Measurements from ENCODE around the gene TMEM91. TPM values are rescaled to one million over a fixed set of nuclear protein-coding genes. Genes with fewer than 3 reads are reported as not detected.
"Not testable (repeated sequence)": the region's sequence is repeated elsewhere in the genome, so short reads cannot be mapped to it uniquely, and the experiment has no call there.

Gene TMEM91
- total and polyA plus RNA-seq, 5 donors from 2014 or later, result 2.0 to 12.4 (median 4.5) TPM

DNA sequence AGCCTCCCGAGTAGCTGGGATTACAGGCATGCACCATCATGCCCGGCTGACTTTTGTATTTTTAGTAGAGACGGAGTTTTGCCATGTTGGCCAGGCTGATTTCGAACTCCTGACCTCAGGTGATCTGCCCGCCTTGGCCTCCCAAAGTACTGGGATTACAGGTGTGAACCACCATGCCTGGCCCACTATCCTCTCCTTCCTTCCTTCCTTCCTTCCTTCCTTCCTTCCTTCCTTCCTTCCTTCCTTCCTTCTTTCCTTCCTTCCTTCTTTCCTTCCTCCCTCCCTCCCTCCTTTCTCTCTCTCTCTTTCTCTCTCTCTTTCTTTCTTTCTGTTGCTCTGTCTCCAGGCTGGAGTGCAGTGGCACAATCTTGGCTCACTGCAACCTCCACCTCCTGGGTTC, 5.2 kb upstream of the TMEM91 start:
- not testable (repeated sequence) for H3K27ac Mint-ChIP-seq; H3K27me3 ChIP-seq (ENCODE audit: control insufficient read depth, insufficient read depth, low read length); H3K4me1 Mint-ChIP-seq; H3K27me3 Mint-ChIP-seq; H3K9me3 ChIP-seq (ENCODE audit: control insufficient read depth in 2 of 2, low read length in 2 of 2); H3K4me1 ChIP-seq (ENCODE audit: control insufficient read depth, insufficient read depth, low read length, poor library complexity, severe bottlenecking); DNase-seq; H3K27ac ChIP-seq (ENCODE audit: insufficient read depth, low read length, poor library complexity, severe bottlenecking); H3K36me3 ChIP-seq (ENCODE audit: control insufficient read depth, insufficient read depth, low read length); H3K4me3 ChIP-seq (ENCODE audit: low read depth, low read length); H3K36me3 Mint-ChIP-seq; ATAC-seq (ENCODE audit: low read depth in 2 of 2); H3K9me3 Mint-ChIP-seq
- H3K4me3 Mint-ChIP-seq, result peak overlapping the region in 1 of 4 donors; percentile 81

DNA sequence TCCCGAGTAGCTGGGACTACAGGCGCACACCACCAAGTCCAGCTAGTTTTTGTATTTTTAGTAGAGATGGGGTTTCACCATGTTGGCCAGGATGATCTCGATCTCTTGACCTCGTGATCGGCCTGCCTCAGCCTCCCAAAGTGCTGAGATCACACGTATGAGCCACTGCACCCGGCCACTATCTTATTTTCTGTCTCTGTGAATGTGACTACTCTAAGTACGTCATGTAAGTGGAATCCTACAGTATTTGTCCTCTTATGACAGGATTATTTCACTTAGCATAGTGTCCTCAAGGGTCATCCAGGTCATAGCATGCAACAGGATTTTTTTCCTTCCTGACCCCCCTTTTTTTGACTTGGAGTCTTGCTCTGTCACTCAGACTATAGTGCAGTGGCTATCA, 4.8 kb upstream of the TMEM91 start:
- DNase-seq (no peak), ATAC-seq (ENCODE audit: low read depth in 2 of 2) (no peak)
- H3K4me1 Mint-ChIP-seq, result peaks cover 0 to 7% (median 4%) of the 10 kb centered on the region in 4 donors
- H3K4me3 Mint-ChIP-seq, result peak overlapping the region in 1 of 4 donors; percentile 81
- Histone ChIP-seq H3K4me3 (ENCODE audit: low read depth, low read length) (no peak overlapping the region), H3K27ac (ENCODE audit: insufficient read depth, low read length, poor library complexity, severe bottlenecking) (no peak overlapping the region), H3K9me3 (ENCODE audit: control insufficient read depth in 2 of 2, low read length in 2 of 2) (no peaks in the 10 kb centered on the region), H3K36me3 (ENCODE audit: control insufficient read depth, insufficient read depth, low read length) (no peaks in the 10 kb centered on the region), H3K4me1 (ENCODE audit: control insufficient read depth, insufficient read depth, low read length, poor library complexity, severe bottlenecking) (peaks cover 5% of the 10 kb centered on the region), H3K27me3 (ENCODE audit: control insufficient read depth, insufficient read depth, low read length) (no peaks in the 10 kb centered on the region)
- H3K27ac Mint-ChIP-seq, result no peak overlapping the region
- no peaks in the 10 kb centered on the region for H3K36me3 Mint-ChIP-seq
- H3K27me3 Mint-ChIP-seq, result no peaks in the 10 kb centered on the region
- no peaks in the 10 kb centered on the region for H3K9me3 Mint-ChIP-seq

GRCh38 chr19:41372501-41372900, 3.8 kb upstream of the TMEM91 start:
- Histone ChIP-seq H3K9me3 (ENCODE audit: control insufficient read depth in 2 of 2, low read length in 2 of 2) (no peaks in the 10 kb centered on the region), H3K36me3 (ENCODE audit: control insufficient read depth, insufficient read depth, low read length) (no peaks in the 10 kb centered on the region), H3K4me1 (ENCODE audit: control insufficient read depth, insufficient read depth, low read length, poor library complexity, severe bottlenecking) (peaks cover 13% of the 10 kb centered on the region), H3K27ac (ENCODE audit: insufficient read depth, low read length, poor library complexity, severe bottlenecking) (no peak overlapping the region), H3K4me3 (ENCODE audit: low read depth, low read length) (no peak overlapping the region), H3K27me3 (ENCODE audit: control insufficient read depth, insufficient read depth, low read length) (no peaks in the 10 kb centered on the region)
- Mint-ChIP-seq H3K36me3 (peaks cover 6% of the 10 kb centered on the region), H3K27ac (peak overlapping the region in 1 of 3 donors; percentile 76), H3K9me3 (no peaks in the 10 kb centered on the region), H3K4me3 (no peak overlapping the region), H3K4me1 (peaks cover 0 to 17% (median 6%) of the 10 kb centered on the region in 4 donors), H3K27me3 (no peaks in the 10 kb centered on the region)
- ATAC-seq (ENCODE audit: low read depth in 2 of 2) (no peak), DNase-seq (no peak)

- H3K4me3 ChIP-seq (ENCODE audit: low read depth, low read length), result no peak overlapping the region
- no peak for ATAC-seq (ENCODE audit: low read depth in 2 of 2)
- no peaks in the 10 kb centered on the region for H3K9me3 ChIP-seq (ENCODE audit: control insufficient read depth in 2 of 2, low read length in 2 of 2)
- H3K4me1 ChIP-seq (ENCODE audit: control insufficient read depth, insufficient read depth, low read length, poor library complexity, severe bottlenecking), result peaks cover 13% of the 10 kb centered on the region
- Mint-ChIP-seq H3K27ac (no peak overlapping the region), H3K9me3 (no peaks in the 10 kb centered on the region), H3K4me1 (peaks cover 0 to 20% (median 6%) of the 10 kb centered on the region in 4 donors), H3K36me3 (peaks cover 6% of the 10 kb centered on the region), H3K4me3 (no peak overlapping the region), H3K27me3 (no peaks in the 10 kb centered on the region)
- H3K27ac ChIP-seq (ENCODE audit: insufficient read depth, low read length, poor library complexity, severe bottlenecking), result no peak overlapping the region
- H3K36me3 ChIP-seq (ENCODE audit: control insufficient read depth, insufficient read depth, low read length), result no peaks in the 10 kb centered on the region
- no peaks in the 10 kb centered on the region for H3K27me3 ChIP-seq (ENCODE audit: control insufficient read depth, insufficient read depth, low read length)
- no peak for DNase-seq
These were observed 2.3 kb upstream of the TMEM91 start for GRCh38 chr19:41373993-41374392.

- Histone ChIP-seq H3K4me1 (ENCODE audit: control insufficient read depth, insufficient read depth, low read length, poor library complexity, severe bottlenecking) (peaks cover 13% of the 10 kb centered on the region), H3K27me3 (ENCODE audit: control insufficient read depth, insufficient read depth, low read length) (no peaks in the 10 kb centered on the region), H3K4me3 (ENCODE audit: low read depth, low read length) (peak overlapping the region; percentile 62), H3K9me3 (ENCODE audit: control insufficient read depth in 2 of 2, low read length in 2 of 2) (no peaks in the 10 kb centered on the region), H3K27ac (ENCODE audit: insufficient read depth, low read length, poor library complexity, severe bottlenecking) (no peak overlapping the region), H3K36me3 (ENCODE audit: control insufficient read depth, insufficient read depth, low read length) (no peaks in the 10 kb centered on the region)
- Mint-ChIP-seq H3K36me3 (peaks cover 6% of the 10 kb centered on the region), H3K27me3 (no peaks in the 10 kb centered on the region), H3K4me3 (peak overlapping the region; percentile 82 to 89 (median 88)), H3K4me1 (peaks cover 0 to 18% (median 6%) of the 10 kb centered on the region in 4 donors), H3K27ac (peak overlapping the region; percentile 87 to 95 (median 89)), H3K9me3 (no peaks in the 10 kb centered on the region)
- DNase-seq (no peak), ATAC-seq (ENCODE audit: low read depth in 2 of 2) (peak in 1 of 2 donors; percentile 37)
These were observed 649 bp downstream of the TMEM91 start for GRCh38 chr19:41376998-41377365.

- no peaks in the 10 kb centered on the region for H3K27me3 ChIP-seq (ENCODE audit: control insufficient read depth, insufficient read depth, low read length)
- no peak for ATAC-seq (ENCODE audit: low read depth in 2 of 2)
- H3K4me3 ChIP-seq (ENCODE audit: low read depth, low read length), result no peak overlapping the region
- DNase-seq, result no peak
- H3K27me3 Mint-ChIP-seq, result no peaks in the 10 kb centered on the region
- no peaks in the 10 kb centered on the region for H3K9me3 Mint-ChIP-seq
- peak overlapping the region in 1 of 4 donors; percentile 50 for H3K4me3 Mint-ChIP-seq
- H3K4me1 Mint-ChIP-seq, result peaks cover 0 to 18% (median 6%) of the 10 kb centered on the region in 4 donors
- peaks cover 13% of the 10 kb centered on the region for H3K4me1 ChIP-seq (ENCODE audit: control insufficient read depth, insufficient read depth, low read length, poor library complexity, severe bottlenecking)
- H3K27ac Mint-ChIP-seq, result peak overlapping the region in 2 of 3 donors; percentile 17 to 89
- H3K36me3 ChIP-seq (ENCODE audit: control insufficient read depth, insufficient read depth, low read length), result no peaks in the 10 kb centered on the region
- no peak overlapping the region for H3K27ac ChIP-seq (ENCODE audit: insufficient read depth, low read length, poor library complexity, severe bottlenecking)
- peaks cover 11% of the 10 kb centered on the region for H3K36me3 Mint-ChIP-seq
- no peaks in the 10 kb centered on the region for H3K9me3 ChIP-seq (ENCODE audit: control insufficient read depth in 2 of 2, low read length in 2 of 2)
These were observed 1.8 kb downstream of the TMEM91 start for GRCh38 chr19:41377977-41378709.

GRCh38 chr19:41381536-41381935, 5.2 kb downstream of the TMEM91 start:
- not testable (repeated sequence) for H3K4me3 Mint-ChIP-seq; H3K9me3 ChIP-seq (ENCODE audit: control insufficient read depth in 2 of 2, low read length in 2 of 2); H3K4me3 ChIP-seq (ENCODE audit: low read depth, low read length); H3K9me3 Mint-ChIP-seq; H3K27ac ChIP-seq (ENCODE audit: insufficient read depth, low read length, poor library complexity, severe bottlenecking); H3K36me3 ChIP-seq (ENCODE audit: control insufficient read depth, insufficient read depth, low read length); H3K27me3 ChIP-seq (ENCODE audit: control insufficient read depth, insufficient read depth, low read length); H3K4me1 ChIP-seq (ENCODE audit: control insufficient read depth, insufficient read depth, low read length, poor library complexity, severe bottlenecking); ATAC-seq (ENCODE audit: low read depth in 2 of 2); H3K27me3 Mint-ChIP-seq; DNase-seq; H3K27ac Mint-ChIP-seq
- Mint-ChIP-seq H3K4me1 (peaks cover 0 to 16% (median 3%) of the 10 kb centered on the region in 4 donors), H3K36me3 (peaks cover 21% of the 10 kb centered on the region)

DNA sequence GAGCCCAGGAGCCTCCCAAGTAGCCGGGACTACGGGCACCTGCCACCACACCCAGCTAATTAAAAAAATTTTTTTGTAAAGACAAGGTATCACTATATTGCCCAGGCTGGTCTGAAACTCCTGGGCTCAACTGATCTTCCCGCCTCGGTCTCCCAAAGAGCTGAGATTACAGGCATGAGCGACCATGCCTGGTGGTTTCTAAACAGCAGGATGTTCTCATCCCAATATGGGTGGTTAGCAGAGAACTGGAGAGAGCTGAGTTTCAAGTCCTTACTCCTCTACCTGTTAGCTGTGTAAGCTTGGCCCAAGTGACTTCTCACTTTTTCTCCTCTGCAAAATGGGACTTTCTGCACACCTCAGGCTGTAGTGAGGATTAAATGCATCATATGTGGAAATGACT, 8.0 kb downstream of the TMEM91 start:
- H3K4me1 Mint-ChIP-seq, result peaks cover 0 to 3% (median 1%) of the 10 kb centered on the region in 4 donors
- Histone ChIP-seq H3K4me1 (ENCODE audit: control insufficient read depth, insufficient read depth, low read length, poor library complexity, severe bottlenecking) (no peaks in the 10 kb centered on the region), H3K27ac (ENCODE audit: insufficient read depth, low read length, poor library complexity, severe bottlenecking) (no peak overlapping the region), H3K36me3 (ENCODE audit: control insufficient read depth, insufficient read depth, low read length) (peaks cover 10% of the 10 kb centered on the region), H3K9me3 (ENCODE audit: control insufficient read depth in 2 of 2, low read length in 2 of 2) (no peaks in the 10 kb centered on the region), H3K27me3 (ENCODE audit: control insufficient read depth, insufficient read depth, low read length) (no peaks in the 10 kb centered on the region), H3K4me3 (ENCODE audit: low read depth, low read length) (no peak overlapping the region)
- no peak for DNase-seq
- no peaks in the 10 kb centered on the region for H3K9me3 Mint-ChIP-seq
- peaks cover 16% of the 10 kb centered on the region for H3K36me3 Mint-ChIP-seq
- no peaks in the 10 kb centered on the region for H3K27me3 Mint-ChIP-seq
- ATAC-seq (ENCODE audit: low read depth in 2 of 2), result no peak
- H3K4me3 Mint-ChIP-seq, result no peak overlapping the region
- H3K27ac Mint-ChIP-seq, result no peak overlapping the region
